HG03342 (cell line): ENCODE measurements around the gene AGTR2.
"Not testable (repeated sequence)": the region's sequence is repeated elsewhere in the genome, so short reads cannot be mapped to it uniquely, and the experiment has no call there.

Experiments used
- ATAC-seq: cut with Tn5 transposase; IDR thresholded peaks from one replicate; pipeline ENCODE4 v1.9.1; 2021; ENCODE audit warnings: mild to moderate bottlenecking, moderate library complexity; ENCODE audit not compliant: unreplicated experiment

The AGTR2 gene

GRCh38 chrX:116170511-116170910 is at the start of gene AGTR2:
AGTR2 (plus strand) TSS chrX:116170744; CDS start chrX:116172281, 1,537 bp downstream.
- ATAC-seq: no peak

- ATAC-seq: no peak
These were observed 35.3 kb upstream of the AGTR2 start for GRCh38 chrX:116135277-116135676.

GRCh38 chrX:116141270-116141669 is 29.3 kb upstream of the AGTR2 start:
- not testable (repeated sequence) for ATAC-seq

- no peak for ATAC-seq
These were observed 27.6 kb upstream of the AGTR2 start for GRCh38 chrX:116142976-116143375.

- ATAC-seq: no peak
These were observed 2.4 kb downstream of the AGTR2 start for GRCh38 chrX:116172976-116173375.

GRCh38 chrX:116181300-116181699 is 10.8 kb downstream of the AGTR2 start:
- ATAC-seq: no peak

- no peak for ATAC-seq
These were observed 14.6 kb downstream of the AGTR2 start for GRCh38 chrX:116185163-116185562.

- no peak for ATAC-seq
These were observed 24.1 kb downstream of the AGTR2 start for GRCh38 chrX:116194649-116195048.

- ATAC-seq: no peak
These were observed 27.7 kb downstream of the AGTR2 start for GRCh38 chrX:116198235-116198634.

- peak; percentile 47 for ATAC-seq
These were observed 28.3 kb downstream of the AGTR2 start for GRCh38 chrX:116198810-116199209.

GRCh38 chrX:116204932-116205331 is 34.4 kb downstream of the AGTR2 start:
- ATAC-seq: no peak

- ATAC-seq: no peak
These were observed 42.7 kb downstream of the AGTR2 start for GRCh38 chrX:116213262-116213661.

GRCh38 chrX:116217080-116217479 is 46.5 kb downstream of the AGTR2 start:
- not testable (repeated sequence) for ATAC-seq
